K562 (cell line): ENCODE measurements around the gene OR4D9. TPM values are rescaled to one million over a fixed set of nuclear protein-coding genes. Genes with fewer than 3 reads are reported as not detected.

Experiments
- ATAC-seq: fragments of 200-7000 bp; cut with Tn5 transposase; 3 replicates; pipeline ENCODE4 v1.9.1; 2020; ENCODE audit warnings: moderate library complexity
- BruUV-seq: library from RNA; stranded (reverse); fragments of 400-500 nt; replicated peaks from 2 replicates; lab custom pipeline; 2021; lab: Mats Ljungman, UMichigan
- CTCF ChIA-PET: fragments of 300-600 bp; formaldehyde crosslinking; extraction: SDS; loops from one replicate; lab custom pipeline; 2021; ENCODE audit warnings: low intra/inter-chr PET ratio; lab: Yijun Ruan, JAX
- POLR2A ChIA-PET: fragments of 300-600, 350-650 bp; sonication (Branson Sonifier 250); formaldehyde crosslinking; extraction: SDS; loops from one replicate; lab custom pipeline; 2021; ENCODE audit warnings: antibody characterized with exemption, inconsistent platforms; lab: Yijun Ruan, JAX
- DNase-seq, 4 experiments: peaks; one replicate each; pipeline versions ENCODE4 v3.0.0 to v3.0.0-alpha.2; 2011 to 2018; ENCODE audit warnings: low spot score in 3 of 4, mixed read lengths in 3 of 4; ENCODE audit errors: extremely low read depth in 1 of 4
- FAIRE-seq: peaks from 2 replicates; lab custom pipeline; 2011; peaks lifted over from hg19 to GRCh38; lab: Jason Lieb, UNC
- H2AFZ ChIP-seq: 2 replicates; pipeline ENCODE4 v1.6.0; 2011; ENCODE audit warnings: low read depth, low read length, control low read depth, inconsistent platforms
- H3K27ac ChIP-seq: fragments of 200-600 bp; 3 replicates; pipeline ENCODE4 v1.8.0; 2011; ENCODE audit warnings: low read depth, mild to moderate bottlenecking, control low read depth, inconsistent platforms, low read length, moderate library complexity, mixed read lengths; ENCODE audit errors: extremely low read depth
- H3K27me3 ChIP-seq, 2 experiments: fragments of 300-600 bp in 1 of 2; 2 replicates in 1 of 2; 3 replicates in 1 of 2; pipeline versions ENCODE4 v1.6.0 to v1.8.0; 2011; ENCODE audit warnings: inconsistent platforms in 2 of 2, low read length in 2 of 2, mild to moderate bottlenecking in 1 of 2, mixed read lengths in 1 of 2, moderate library complexity in 1 of 2; ENCODE audit not compliant: control insufficient read depth in 2 of 2, insufficient read depth in 2 of 2
- H3K36me3 ChIP-seq: fragments of 300-600 bp; 3 replicates; pipeline ENCODE4 v1.8.0; 2011; ENCODE audit warnings: mild to moderate bottlenecking, low read length, inconsistent platforms; ENCODE audit not compliant: control insufficient read depth, insufficient read depth
- H3K4me1 ChIP-seq, 2 experiments: fragments of 200-600 bp in 1 of 2; replicated peaks in 1 of 2; 2 replicates in 1 of 2; 3 replicates in 1 of 2; pipeline versions ENCODE4 v1.5.1 to v1.8.0; 2011; ENCODE audit warnings: inconsistent platforms in 2 of 2, low read length in 2 of 2, mild to moderate bottlenecking in 1 of 2, mixed read lengths in 1 of 2, moderate library complexity in 1 of 2; ENCODE audit not compliant: control insufficient read depth in 2 of 2, insufficient read depth in 2 of 2
- H3K4me2 ChIP-seq: 2 replicates; pipeline ENCODE4 v1.6.1; 2011; ENCODE audit warnings: low read length, control low read depth, inconsistent platforms, mixed read lengths; ENCODE audit not compliant: insufficient read depth
- H3K4me3 ChIP-seq: fragments of 200-600 bp; sonication (generic), shearing (Covaris generic); 2 replicates; pipeline ENCODE4 v1.5.1; 2016; ENCODE audit warnings: control low read depth, inconsistent platforms
- H3K79me2 ChIP-seq: fragments of 200-600 bp; 3 replicates; pipeline ENCODE4 v1.8.0; 2011; ENCODE audit warnings: low read length, inconsistent platforms; ENCODE audit not compliant: control insufficient read depth, insufficient read depth
- H3K9ac ChIP-seq, 2 experiments: 2 replicates each; pipeline versions ENCODE4 v1.6.0 to v1.6.1; 2011; ENCODE audit warnings: low read depth in 2 of 2, low read length in 2 of 2, control low read depth in 1 of 2, inconsistent platforms in 1 of 2, mild to moderate bottlenecking in 1 of 2, mixed read lengths in 1 of 2; ENCODE audit not compliant: insufficient read depth in 1 of 2
- H3K9me1 ChIP-seq: one replicate; pipeline ENCODE4 v1.6.0; 2011; ENCODE audit warnings: inconsistent platforms, mild to moderate bottlenecking, low read length, moderate library complexity; ENCODE audit not compliant: control insufficient read depth, insufficient read depth
- H3K9me3 ChIP-seq: replicated peaks from 2 replicates; pipeline ENCODE4 v1.5.1; 2011; ENCODE audit warnings: low read depth, low read length, inconsistent platforms; ENCODE audit not compliant: control insufficient read depth, insufficient read depth
- H4K20me1 ChIP-seq: replicated peaks from 2 replicates; pipeline ENCODE4 v1.6.1; 2011; ENCODE audit warnings: low read length, inconsistent platforms, mixed read lengths; ENCODE audit not compliant: control insufficient read depth, insufficient read depth
- DACH1 ChIP-seq: fragments of 450-650 bp; IDR thresholded peaks from 2 replicates; pipeline ENCODE4 v1.6.1; 2018; ENCODE audit not compliant: partially characterized antibody
- ESRRA ChIP-seq: fragments of 450-650 bp; IDR thresholded peaks from 2 replicates; pipeline ENCODE4 v1.6.1; 2014; ENCODE audit warnings: low read depth, mild to moderate bottlenecking, moderate library complexity, borderline replicate concordance
- MCM3 ChIP-seq: fragments of 450-650 bp; IDR thresholded peaks from 2 replicates; pipeline ENCODE4 v1.6.1; 2016
- ZNF146 ChIP-seq: IDR thresholded peaks from one replicate; pipeline ENCODE4 v1.6.1; 2018; ENCODE audit warnings: missing compliant biosample characterization; ENCODE audit not compliant: unreplicated experiment
- WGBS: fragments of 100-300 bp; shearing (Covaris generic); methylation state at CpG from one replicate; pipeline ENCODE4 v1.1.6; 2016; ENCODE audit warnings: low coverage, mixed read lengths; ENCODE audit not compliant: insufficient coverage; ENCODE audit errors: missing lambda C conversion rate; 5-methylcytosine and 5-hydroxymethylcytosine counted together
- in situ Hi-C: fragments of 300-500 bp; cut with MboI; formaldehyde crosslinking; loops from 4 replicates; pipeline ENCODE4 v1.15.0; 2018; ENCODE audit warnings: inconsistent platforms, mixed read lengths
- intact Hi-C: fragments of 100-400 bp; cut with micrococcal nuclease; formaldehyde crosslinking; loops from 2 replicates; pipeline ENCODE4 v1.14.2; 2022
- polyA plus RNA-seq, 8 experiments: library from polyadenylated mRNA; depleted of rRNA in 4 of 8; stranded (reverse) in 5 of 8; unstranded in 3 of 8; fragments of >200 nt; fragmentation: Nextera tagmentation in 2 of 8; fragmentation: Illumina TruSeq in 1 of 8; extraction: Ambion mirVana in 2 of 8; extraction: Trizol in 1 of 8; gene quantifications; 2 replicates each; pipeline versions ENCODE4 v1.2.1 to v1.2.3, GENCODE V29; 2011 to 2014; ENCODE audit warnings: inconsistent platforms in 1 of 8, missing spikeins in 1 of 8
- total RNA-seq, 7 experiments: library from RNA; depleted of rRNA in 6 of 7; stranded (reverse); fragments of >200 nt in 6 of 7; fragmentation: Illumina TruSeq in 2 of 7; extraction: Trizol in 2 of 7; gene quantifications; 2 replicates each; pipeline versions ENCODE4 v1.2.1 to v1.2.3, GENCODE V29; 2011 to 2021; ENCODE audit warnings: low replicate concordance in 1 of 7
- TF ChIP-seq, protein P1 (sequence below): fragments of 200-600 bp; sonication (generic); IDR thresholded peaks from one replicate; pipeline ENCODE4 v1.6.1; 2012; ENCODE audit warnings: mild to moderate bottlenecking, low read depth, low read length, inconsistent platforms
- TF ChIP-seq, protein P2 (sequence below): sonication (generic); formaldehyde crosslinking; IDR thresholded peaks from 2 replicates; pipeline ENCODE4 v1.8.1; 2023; ENCODE audit warnings: mild to moderate bottlenecking, missing genetic modification reagents
- TF ChIP-seq, protein P3 (sequence below): sonication (generic); formaldehyde crosslinking; IDR thresholded peaks from 2 replicates; pipeline ENCODE4 v1.8.1; 2023; ENCODE audit warnings: mild to moderate bottlenecking, missing genetic modification reagents

OR4D9 gene
- total and polyA plus RNA-seq, 9 of the 15 experiments (the other 6 are each of a cell fraction or from before 2014, with no cell fraction given) = not detected

DNA sequence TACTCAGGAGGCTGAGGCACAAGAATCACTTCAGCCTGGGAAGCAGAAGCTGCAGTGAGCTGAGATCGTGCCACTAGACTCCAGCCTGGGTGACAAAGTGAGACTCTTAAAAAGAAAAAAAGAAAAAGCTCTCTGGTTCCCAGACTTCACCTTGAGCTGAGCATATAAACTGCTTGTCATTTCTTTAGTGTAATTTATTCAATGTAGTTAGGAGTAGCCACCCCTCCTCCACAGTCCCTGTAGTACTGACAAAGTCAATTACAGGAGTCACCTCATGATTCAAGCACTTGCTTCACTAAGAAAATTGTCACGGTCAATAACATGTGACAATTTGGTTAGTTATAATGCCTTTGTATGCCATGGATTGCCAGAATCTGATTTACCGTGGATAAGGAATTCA is 31.0 kb upstream of the OR4D9 start:
- FAIRE-seq = no peak
- Histone ChIP-seq H3K4me1 (no peaks in the 10 kb centered on the region), H3K4me2 (no peak overlapping the region), H3K27ac (no peak overlapping the region), H3K9me1 (no peaks in the 10 kb centered on the region), H3K4me3 (no peak overlapping the region), H3K9ac (no peak overlapping the region), H3K27me3 (peaks cover 2 to 17% of the 10 kb centered on the region in 2 experiments; a peak in 4 of 5 replicates), H3K79me2 (no peaks in the 10 kb centered on the region), H3K36me3 (no peaks in the 10 kb centered on the region), H4K20me1 (no peaks in the 10 kb centered on the region), H3K9me3 (no peaks in the 10 kb centered on the region), H2AFZ (no peak overlapping the region)
- no TSS peak for BruUV-seq
- ChIA-PET POLR2A (no interaction called here), CTCF (no interaction called here)
- no peak for ATAC-seq
- in situ Hi-C loops (no loop called here), intact Hi-C loops (no loop called here)
- WGBS = 0% methylated on average over 3 of the region's 3 CpGs
- no peak for DNase-seq
- no peak for TF ChIP-seq ESRRA
- TF ChIP-seq DACH1 = no peak
- TF ChIP-seq, protein P1, sequence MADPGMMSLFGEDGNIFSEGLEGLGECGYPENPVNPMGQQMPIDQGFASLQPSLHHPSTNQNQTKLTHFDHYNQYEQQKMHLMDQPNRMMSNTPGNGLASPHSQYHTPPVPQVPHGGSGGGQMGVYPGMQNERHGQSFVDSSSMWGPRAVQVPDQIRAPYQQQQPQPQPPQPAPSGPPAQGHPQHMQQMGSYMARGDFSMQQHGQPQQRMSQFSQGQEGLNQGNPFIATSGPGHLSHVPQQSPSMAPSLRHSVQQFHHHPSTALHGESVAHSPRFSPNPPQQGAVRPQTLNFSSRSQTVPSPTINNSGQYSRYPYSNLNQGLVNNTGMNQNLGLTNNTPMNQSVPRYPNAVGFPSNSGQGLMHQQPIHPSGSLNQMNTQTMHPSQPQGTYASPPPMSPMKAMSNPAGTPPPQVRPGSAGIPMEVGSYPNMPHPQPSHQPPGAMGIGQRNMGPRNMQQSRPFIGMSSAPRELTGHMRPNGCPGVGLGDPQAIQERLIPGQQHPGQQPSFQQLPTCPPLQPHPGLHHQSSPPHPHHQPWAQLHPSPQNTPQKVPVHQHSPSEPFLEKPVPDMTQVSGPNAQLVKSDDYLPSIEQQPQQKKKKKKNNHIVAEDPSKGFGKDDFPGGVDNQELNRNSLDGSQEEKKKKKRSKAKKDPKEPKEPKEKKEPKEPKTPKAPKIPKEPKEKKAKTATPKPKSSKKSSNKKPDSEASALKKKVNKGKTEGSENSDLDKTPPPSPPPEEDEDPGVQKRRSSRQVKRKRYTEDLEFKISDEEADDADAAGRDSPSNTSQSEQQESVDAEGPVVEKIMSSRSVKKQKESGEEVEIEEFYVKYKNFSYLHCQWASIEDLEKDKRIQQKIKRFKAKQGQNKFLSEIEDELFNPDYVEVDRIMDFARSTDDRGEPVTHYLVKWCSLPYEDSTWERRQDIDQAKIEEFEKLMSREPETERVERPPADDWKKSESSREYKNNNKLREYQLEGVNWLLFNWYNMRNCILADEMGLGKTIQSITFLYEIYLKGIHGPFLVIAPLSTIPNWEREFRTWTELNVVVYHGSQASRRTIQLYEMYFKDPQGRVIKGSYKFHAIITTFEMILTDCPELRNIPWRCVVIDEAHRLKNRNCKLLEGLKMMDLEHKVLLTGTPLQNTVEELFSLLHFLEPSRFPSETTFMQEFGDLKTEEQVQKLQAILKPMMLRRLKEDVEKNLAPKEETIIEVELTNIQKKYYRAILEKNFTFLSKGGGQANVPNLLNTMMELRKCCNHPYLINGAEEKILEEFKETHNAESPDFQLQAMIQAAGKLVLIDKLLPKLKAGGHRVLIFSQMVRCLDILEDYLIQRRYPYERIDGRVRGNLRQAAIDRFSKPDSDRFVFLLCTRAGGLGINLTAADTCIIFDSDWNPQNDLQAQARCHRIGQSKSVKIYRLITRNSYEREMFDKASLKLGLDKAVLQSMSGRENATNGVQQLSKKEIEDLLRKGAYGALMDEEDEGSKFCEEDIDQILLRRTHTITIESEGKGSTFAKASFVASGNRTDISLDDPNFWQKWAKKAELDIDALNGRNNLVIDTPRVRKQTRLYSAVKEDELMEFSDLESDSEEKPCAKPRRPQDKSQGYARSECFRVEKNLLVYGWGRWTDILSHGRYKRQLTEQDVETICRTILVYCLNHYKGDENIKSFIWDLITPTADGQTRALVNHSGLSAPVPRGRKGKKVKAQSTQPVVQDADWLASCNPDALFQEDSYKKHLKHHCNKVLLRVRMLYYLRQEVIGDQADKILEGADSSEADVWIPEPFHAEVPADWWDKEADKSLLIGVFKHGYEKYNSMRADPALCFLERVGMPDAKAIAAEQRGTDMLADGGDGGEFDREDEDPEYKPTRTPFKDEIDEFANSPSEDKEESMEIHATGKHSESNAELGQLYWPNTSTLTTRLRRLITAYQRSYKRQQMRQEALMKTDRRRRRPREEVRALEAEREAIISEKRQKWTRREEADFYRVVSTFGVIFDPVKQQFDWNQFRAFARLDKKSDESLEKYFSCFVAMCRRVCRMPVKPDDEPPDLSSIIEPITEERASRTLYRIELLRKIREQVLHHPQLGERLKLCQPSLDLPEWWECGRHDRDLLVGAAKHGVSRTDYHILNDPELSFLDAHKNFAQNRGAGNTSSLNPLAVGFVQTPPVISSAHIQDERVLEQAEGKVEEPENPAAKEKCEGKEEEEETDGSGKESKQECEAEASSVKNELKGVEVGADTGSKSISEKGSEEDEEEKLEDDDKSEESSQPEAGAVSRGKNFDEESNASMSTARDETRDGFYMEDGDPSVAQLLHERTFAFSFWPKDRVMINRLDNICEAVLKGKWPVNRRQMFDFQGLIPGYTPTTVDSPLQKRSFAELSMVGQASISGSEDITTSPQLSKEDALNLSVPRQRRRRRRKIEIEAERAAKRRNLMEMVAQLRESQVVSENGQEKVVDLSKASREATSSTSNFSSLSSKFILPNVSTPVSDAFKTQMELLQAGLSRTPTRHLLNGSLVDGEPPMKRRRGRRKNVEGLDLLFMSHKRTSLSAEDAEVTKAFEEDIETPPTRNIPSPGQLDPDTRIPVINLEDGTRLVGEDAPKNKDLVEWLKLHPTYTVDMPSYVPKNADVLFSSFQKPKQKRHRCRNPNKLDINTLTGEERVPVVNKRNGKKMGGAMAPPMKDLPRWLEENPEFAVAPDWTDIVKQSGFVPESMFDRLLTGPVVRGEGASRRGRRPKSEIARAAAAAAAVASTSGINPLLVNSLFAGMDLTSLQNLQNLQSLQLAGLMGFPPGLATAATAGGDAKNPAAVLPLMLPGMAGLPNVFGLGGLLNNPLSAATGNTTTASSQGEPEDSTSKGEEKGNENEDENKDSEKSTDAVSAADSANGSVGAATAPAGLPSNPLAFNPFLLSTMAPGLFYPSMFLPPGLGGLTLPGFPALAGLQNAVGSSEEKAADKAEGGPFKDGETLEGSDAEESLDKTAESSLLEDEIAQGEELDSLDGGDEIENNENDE = no peak
- TF ChIP-seq, protein P2, sequence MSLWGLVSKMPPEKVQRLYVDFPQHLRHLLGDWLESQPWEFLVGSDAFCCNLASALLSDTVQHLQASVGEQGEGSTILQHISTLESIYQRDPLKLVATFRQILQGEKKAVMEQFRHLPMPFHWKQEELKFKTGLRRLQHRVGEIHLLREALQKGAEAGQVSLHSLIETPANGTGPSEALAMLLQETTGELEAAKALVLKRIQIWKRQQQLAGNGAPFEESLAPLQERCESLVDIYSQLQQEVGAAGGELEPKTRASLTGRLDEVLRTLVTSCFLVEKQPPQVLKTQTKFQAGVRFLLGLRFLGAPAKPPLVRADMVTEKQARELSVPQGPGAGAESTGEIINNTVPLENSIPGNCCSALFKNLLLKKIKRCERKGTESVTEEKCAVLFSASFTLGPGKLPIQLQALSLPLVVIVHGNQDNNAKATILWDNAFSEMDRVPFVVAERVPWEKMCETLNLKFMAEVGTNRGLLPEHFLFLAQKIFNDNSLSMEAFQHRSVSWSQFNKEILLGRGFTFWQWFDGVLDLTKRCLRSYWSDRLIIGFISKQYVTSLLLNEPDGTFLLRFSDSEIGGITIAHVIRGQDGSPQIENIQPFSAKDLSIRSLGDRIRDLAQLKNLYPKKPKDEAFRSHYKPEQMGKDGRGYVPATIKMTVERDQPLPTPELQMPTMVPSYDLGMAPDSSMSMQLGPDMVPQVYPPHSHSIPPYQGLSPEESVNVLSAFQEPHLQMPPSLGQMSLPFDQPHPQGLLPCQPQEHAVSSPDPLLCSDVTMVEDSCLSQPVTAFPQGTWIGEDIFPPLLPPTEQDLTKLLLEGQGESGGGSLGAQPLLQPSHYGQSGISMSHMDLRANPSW (CRISPR knock-in tag) = no peak
- TF ChIP-seq MCM3 = no peak
- TF ChIP-seq, protein P3, sequence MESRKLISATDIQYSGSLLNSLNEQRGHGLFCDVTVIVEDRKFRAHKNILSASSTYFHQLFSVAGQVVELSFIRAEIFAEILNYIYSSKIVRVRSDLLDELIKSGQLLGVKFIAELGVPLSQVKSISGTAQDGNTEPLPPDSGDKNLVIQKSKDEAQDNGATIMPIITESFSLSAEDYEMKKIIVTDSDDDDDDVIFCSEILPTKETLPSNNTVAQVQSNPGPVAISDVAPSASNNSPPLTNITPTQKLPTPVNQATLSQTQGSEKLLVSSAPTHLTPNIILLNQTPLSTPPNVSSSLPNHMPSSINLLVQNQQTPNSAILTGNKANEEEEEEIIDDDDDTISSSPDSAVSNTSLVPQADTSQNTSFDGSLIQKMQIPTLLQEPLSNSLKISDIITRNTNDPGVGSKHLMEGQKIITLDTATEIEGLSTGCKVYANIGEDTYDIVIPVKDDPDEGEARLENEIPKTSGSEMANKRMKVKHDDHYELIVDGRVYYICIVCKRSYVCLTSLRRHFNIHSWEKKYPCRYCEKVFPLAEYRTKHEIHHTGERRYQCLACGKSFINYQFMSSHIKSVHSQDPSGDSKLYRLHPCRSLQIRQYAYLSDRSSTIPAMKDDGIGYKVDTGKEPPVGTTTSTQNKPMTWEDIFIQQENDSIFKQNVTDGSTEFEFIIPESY (CRISPR knock-in tag) = no peak
- TF ChIP-seq ZNF146 (CRISPR knock-in tag) = no peak
